Activated T-helper 9 cell treated with anti-CD3 and anti-CD28 coated beads, Interleukin-2, amount 50 U/mL, for 16 hours (primary cell): Measurements from ENCODE around the gene TTC22.
"Not testable (repeated sequence)": the region's sequence is repeated elsewhere in the genome, so short reads cannot be mapped to it uniquely, and the experiment has no call there.

Experiments
- DNase-seq: peaks from one replicate; pipeline ENCODE4 v3.0.0-alpha.2; 2020; ENCODE audit warnings: low read depth

TTC22 gene

DNA sequence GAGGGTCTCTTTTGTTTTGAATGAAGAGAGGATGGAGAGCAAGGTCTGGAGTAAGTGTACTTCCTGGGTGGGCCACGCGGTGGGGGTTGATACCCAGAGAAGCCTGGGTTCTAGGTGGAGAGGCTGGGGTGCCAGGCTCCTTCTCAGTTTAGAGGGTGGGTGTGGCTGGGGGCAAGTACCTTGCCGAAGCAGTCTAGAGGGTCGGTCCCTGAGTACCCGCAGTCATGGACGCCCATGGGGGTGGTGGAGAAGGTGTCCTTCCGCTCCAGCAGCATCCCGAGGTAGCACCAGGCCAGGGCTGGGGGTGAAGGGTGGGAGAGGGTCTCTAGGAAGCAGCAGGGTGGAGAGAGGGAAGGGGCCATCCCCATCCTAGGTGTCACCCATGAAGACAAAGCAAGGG, 14.3 kb downstream of the TTC22 start:
- no peak for DNase-seq

DNA sequence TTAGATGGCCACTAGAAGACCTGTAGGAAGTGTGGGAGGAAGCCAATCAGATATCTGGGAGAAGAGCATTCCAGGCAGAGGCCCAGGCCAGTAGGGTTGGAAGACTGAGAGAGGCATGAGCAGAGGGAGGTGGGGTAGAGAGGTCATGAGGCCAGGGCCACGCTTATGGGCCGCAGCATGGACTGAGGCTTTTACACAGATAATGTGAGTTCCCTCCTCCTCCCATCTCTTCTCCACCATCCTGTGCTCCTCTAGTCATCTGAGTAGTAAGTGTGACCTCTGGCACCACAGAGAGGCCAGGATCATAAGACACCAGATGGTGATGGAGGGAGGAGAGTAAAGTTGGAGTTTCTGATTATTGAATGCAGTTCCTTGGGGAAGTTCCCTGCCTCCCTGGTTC, 17.1 kb downstream of the TTC22 start:
- DNase-seq = no peak

GRCh38 chr1:54782588-54782987, 18.5 kb downstream of the TTC22 start:
- no peak for DNase-seq

GRCh38 chr1:54782156-54782555, 19.0 kb downstream of the TTC22 start:
- no peak for DNase-seq

- no peak for DNase-seq
Measured at GRCh38 chr1:54781023-54781723, 19.9 kb downstream of the TTC22 start.

DNA sequence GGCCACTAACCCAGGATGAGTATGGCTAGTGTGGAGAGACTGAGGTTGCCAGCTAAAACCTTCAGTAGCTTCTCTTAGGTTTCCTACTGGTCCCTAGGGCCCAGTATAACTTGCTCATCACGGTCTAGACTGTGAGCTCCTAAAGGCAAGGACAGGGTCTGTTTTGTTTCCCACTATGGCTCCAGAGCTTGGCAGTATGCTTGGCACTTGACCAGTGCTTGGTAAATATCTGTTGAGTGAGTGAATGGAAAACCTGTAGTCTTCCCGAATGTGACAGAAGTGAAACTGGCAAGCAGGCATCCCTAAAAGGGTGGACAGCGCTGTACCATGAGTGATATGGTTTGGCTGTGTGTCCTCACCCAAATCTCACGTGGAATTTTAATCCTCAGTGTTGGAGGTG, 23.7 kb downstream of the TTC22 start:
- DNase-seq = no peak

GRCh38 chr1:54777011-54777410, 24.1 kb downstream of the TTC22 start:
- no peak for DNase-seq

DNA sequence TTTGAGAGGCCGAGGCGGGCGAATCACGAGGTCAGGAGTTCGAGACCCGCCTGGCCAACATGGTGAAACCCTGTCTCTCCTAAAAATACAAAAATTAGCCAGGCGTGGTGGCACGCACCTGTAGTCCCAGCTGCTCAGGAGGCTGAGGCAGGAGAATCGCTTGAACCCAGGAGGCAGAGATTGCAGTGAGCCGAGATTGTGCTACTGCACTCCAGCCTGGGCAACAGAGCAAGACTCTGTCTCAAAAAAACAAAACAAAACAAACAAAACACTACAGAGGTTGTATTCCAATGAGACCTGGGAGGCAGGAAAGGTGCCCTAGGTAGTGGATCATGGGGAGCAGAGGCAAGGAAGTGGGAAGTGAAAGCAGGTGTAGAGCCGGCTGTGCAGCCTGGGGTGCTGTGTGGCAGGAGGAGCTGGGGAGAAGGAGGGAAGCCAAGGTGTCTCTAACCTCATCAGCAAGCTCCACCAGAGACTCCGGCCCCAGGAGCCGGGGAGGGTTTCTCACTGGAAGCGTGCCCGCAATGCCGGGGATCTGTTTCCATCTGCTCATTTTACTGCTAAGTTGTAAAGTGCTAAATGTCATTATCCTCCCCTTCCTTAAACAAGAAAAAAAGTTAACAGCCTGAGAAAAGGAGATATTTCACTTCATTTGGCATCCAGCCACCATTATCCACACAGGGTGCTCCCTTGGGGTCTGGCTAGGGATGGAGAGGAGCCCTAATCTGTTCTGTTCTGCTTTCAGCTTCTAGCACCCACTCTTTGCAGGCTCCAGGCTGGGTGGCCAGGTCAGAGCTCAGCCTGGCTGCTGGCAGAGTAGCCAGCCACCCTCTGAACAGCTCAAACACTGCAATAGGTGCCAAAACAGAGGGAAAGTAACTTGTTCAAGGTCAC, 25.0 kb downstream of the TTC22 start:
- DNase-seq = not testable (repeated sequence)

DNA sequence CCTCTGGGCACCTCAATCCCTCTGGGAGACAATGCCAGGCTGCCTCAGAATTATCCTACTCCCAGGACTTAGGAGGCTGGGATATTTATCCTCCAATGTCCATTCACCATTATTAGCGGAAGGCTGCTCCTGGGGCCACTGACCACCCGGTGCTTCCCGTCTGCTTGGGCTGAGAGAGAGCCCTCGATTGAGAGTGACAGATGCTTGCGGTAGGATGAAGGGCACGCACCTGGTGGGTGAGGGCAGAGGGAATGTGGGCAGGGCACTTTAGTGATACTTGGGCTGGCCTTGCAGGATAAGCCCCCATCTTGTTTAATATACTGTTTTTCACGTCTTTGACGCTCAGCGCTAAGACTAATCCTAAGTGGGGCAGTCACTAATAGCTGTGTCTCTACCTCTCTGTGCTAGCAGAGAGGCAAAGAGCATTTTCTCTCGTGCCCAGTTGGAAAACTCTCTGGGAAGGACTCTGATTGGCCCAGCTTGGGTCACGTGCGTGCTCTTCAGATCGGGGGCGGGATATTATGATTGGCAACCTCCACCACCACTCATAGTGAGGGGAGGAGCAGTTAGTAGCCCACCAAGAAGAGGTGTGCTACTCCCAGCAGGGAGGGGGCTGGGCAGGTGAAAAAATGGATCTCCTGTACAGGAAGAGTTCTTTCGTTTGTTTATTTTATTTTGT, 26.2 kb downstream of the TTC22 start:
- DNase-seq = no peak

GRCh38 chr1:54772951-54773350, 28.2 kb downstream of the TTC22 start:
- no peak for DNase-seq

DNA sequence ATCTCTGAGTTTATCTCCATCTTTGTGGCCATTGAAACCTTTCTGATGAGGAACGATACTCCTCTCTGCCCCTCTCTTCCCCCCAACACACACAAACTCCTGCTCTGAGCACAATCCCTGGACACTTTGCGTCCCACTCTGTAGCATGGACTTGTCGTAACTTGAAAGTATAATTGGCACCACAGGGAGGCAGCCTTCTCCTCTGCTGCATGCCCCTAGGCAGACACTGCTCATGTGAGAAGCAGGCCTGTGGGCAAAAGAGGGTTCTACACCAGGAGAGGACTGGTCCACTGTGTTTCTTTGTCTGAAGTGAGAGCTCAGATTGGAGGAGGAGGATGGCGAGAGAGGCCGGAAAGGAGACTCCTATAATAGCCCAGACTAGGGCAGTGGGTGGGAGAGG, 33.0 kb downstream of the TTC22 start:
- DNase-seq = no peak

DNA sequence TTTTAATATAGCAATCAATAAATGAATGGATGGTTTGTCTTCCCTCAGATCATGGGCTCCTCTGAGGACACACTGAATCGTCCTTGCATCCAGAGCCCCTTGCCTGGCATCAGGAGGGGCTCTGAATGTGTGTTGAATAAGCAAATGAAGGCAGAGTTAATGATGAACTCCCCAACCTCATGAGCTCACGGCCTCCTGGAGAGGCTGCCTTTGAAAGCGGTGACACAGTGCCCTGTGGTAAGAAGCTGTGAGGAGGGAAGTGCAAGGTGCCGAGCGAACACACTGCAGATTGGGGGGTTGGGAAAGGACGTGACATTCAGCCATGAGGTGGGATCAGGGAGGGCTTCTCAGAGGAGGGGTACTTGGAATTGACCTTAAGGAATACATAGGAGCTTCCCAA, 33.6 kb downstream of the TTC22 start:
- no peak for DNase-seq

DNA sequence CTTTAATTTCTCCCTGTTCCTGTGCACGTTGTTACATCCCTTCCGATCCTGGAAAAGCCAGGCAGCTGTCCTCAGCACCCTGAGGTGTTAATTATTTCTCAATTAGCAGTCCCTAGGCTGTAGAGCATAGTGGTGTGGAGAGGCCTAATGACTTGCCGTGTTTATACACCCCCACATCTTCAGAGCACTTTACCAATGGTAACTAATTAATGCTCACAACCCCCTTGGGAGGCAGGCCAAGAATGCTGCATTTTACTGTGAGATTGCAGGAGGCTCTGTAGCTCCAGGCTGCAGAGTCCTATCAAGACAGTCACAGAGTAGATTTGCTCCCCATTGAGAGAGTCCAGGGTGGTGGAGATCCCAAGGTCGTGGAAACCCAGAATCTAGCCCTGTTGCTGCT, 34.4 kb downstream of the TTC22 start:
- DNase-seq = no peak

DNA sequence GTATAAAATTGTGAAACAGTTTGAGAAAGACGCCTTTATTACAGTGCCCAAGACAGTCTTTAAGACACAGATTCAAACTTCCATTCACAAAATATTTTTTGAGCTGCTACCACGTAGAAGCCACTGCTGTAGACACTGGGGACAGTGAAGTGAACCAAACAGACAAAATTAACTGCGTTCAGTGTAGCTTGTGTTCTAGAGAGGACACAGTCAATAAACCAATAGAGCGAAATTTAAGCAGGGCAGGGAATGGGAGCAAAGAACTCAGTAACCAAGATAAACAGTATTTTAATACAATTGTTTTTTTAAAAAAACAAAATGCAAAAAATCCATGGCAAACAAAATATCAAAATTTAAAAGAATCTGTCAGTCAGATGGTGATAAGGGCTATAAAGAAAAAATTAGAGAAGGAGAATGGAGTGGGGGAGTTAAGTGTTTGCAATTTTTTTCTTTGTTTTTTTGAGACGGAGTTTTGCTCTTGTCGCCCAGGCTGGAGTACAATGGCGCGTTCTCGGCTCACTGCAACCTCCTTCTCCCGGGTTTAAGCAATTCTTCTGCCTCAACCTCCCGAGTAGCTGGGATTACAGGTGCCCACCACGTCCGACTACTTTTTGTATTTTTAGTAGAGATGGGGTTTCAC, 36.1 kb downstream of the TTC22 start:
- DNase-seq = no peak

DNA sequence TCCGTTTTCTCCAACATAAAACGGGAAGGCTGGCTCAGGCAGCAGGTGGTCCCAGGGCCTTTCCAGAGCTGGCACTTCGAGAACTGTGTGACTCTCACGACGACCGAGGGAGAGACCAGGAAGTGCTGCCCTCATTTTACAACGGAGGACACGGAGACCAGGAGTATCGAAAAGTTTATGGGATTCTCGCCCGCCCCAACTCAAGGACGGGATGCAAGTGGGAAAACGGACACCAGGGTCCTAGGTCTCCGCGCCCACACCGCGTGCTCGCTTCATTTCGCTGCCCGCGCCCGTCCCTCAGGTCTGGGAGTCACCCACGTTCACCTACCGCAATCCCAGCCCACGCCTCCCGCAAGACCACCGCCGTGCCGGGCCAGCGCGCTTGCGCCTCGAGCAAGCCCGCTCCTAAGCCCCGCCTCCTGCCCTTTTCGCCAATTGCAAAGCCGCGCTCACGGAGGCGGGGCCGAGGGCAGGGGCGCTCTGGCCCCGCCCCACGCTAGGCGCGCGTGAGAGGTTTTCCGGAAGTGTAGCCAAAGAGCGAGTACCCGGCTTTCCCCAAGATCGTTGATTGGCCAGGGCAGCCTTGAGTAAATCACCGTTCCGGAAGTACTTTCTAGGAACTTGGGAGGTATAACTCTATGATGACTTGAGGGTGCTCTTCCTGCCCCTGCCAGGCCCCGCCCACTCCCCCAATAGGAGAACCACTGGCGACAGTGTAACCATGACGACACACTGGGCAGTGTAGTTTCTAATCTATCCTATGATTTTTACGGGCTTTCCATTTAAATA, 36.8 kb downstream of the TTC22 start, which contains the start of gene PARS2:
PARS2 (minus strand) TSS at position 391 of the 789 bp plus-strand sequence. CDS start 5,362 bp downstream, outside the sequence.
- DNase-seq = peak; percentile 95

DNA sequence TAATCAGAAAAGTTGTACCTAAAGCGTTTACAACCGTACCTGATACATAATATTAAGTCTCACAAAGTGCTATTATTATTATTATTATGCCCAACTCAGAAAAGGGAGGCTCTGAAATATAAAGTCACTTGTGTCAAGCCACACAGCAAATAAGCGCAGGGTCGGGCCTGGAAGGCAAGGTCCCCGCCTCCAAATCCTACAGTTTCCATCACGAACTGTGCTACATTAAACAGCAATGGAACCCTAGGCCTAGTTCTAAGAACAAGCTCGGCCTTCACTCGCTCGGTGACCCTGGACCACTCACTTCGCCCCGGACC, 37.3 kb downstream of the TTC22 start:
- DNase-seq = no peak

DNA sequence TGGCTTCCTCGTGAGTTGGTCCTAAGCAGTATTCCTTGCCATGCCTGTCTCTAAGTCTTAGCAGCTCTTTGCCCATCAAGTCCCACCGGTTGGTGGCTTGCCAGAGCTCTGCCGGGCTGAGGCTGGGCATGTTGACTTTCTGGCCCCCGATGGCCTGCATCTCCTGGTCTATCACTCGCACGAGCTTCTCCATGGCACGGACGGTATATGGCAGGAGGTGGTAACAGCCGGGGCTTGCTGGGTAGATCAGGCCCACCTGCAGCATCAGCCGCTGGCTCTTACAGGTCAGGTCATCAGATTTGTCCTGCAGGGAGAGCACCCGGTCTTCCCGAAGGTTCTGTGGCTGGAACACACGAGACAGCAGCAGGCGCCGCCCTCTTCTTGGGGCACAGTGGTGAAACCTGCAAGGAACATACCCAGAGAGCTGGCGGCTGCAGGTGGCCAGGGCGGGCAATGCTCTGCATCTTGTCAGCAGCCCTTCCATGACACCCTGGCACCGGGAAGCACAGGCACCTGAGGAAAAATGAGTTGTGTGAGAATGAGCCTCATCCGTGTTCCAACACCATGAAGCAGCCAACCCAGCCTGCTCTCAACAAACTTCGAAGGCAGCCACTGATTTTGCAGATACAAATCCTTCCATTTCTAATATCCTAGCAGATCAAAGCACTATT, 42.3 kb downstream of the TTC22 start:
- DNase-seq = no peak

GRCh38 chr1:54757833-54758232, 43.3 kb downstream of the TTC22 start:
- no peak for DNase-seq

DNA sequence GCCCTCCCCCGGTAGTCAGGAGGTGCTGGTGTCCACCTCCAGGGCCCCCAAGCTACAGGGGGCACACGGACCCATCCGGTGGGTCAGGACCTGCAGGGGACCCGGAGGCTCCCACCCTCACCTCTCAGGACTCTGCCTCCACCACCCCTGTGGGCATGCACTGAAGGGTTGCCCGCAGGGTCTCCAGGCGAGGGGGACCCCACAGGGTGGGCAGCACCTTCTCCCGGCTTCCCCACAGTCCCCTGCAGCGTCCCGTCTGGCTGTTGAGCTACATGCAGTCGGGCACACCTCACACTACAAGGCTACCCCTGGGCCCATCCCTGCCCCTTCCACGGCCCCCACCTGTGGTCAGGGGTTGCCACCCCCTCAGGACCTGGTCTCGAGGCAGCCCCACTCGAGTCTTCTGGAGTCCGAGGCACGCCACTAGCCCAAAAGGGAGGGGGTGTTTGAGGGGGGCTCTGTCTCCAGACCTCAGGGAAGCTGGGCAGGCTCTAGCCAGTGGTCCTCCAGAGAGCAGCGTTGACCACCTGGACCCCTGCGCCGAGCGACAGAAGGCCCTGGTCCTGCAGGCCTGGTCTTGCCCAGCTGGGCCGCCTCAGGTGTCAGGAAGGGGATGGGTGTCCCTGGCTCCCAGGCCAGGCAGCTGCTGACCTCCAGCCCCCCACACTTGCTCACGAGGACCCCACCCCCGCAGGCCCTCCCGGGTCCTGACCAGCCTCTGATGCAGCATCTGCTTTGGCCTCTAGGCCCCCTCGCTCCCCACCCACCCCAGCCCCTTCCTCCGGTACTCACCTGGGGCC, 46.4 kb downstream of the TTC22 start:
- DNase-seq = no peak

DNA sequence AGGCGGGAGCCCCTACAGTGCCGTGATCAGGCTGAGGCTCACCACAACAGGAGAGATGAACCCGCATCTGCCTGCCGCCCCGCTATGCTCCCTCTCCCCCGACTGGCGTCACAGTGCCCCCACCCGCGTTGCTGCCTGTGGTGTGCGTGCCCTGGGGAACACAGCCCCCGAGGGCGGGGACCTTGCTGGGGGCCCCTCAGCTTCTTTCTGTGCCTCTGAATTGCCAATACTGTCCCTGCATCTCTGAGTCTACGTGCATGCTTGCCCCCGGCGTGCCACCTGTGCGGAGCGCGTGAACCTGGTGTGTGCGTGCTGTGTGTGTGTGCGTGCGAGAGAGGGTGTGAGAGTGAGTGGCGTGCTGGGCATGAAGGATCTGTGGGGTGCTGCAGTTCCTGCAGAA, 47.1 kb downstream of the TTC22 start:
- DNase-seq = no peak
